Measurements from ENCODE around the gene YIF1B.

GRCh38 chr19:38304866-38305429 is 10.8 kb downstream of the YIF1B start:
- TF ChIP-seq EZH2 (IDR thresholded peaks at IDR 0.05; ENCODE audit: borderline replicate concordance, low read depth, low read length, severe bottlenecking): no peak
- TF ChIP-seq CTCF (IDR thresholded peaks at IDR 0.05; ENCODE audit: borderline replicate concordance, extremely low read depth, low read length, poor library complexity, severe bottlenecking): no peak

Measured in DND-41 (cell line).